ENCODE measurements around the gene PKD2L1. TPM values are rescaled to one million over a fixed set of nuclear protein-coding genes. Genes with fewer than 3 reads are reported as not detected.

PKD2L1 gene
- total RNA-seq, 1 experiment from 2014 or later = not detected

- peaks cover 1% of the 10 kb centered on the region; the same call in 1 of the 2 replicates for H3K36me3 ChIP-seq (ENCODE audit: low read depth, low read length)
- intact Hi-C loops (cut with micrococcal nuclease) = no loop called here
Observed at GRCh38 chr10:100364735-100365391, 34.8 kb upstream of the PKD2L1 start.

GRCh38 chr10:100364175-100364574, 34.1 kb upstream of the PKD2L1 start:
- no TSS peak for BruUV-seq (replicated peaks)
- Histone ChIP-seq H3K4me1 (ENCODE audit: insufficient read depth, low read length) (peaks cover 20% of the 10 kb centered on the region), H3K9ac (ENCODE audit: low read length) (no peak overlapping the region), H3K4me3 (ENCODE audit: low read length) (no peak overlapping the region), H3F3A (ENCODE audit: low read length, unreplicated experiment) (no peaks in the 10 kb centered on the region), H3K27me3 (ENCODE audit: low read length) (no peaks in the 10 kb centered on the region), H3K9me3 (ENCODE audit: low read length) (no peaks in the 10 kb centered on the region), H3K36me3 (ENCODE audit: low read depth, low read length) (peaks cover 8% of the 10 kb centered on the region), H4K20me1 (ENCODE audit: low read length) (no peaks in the 10 kb centered on the region), H2AFZ (ENCODE audit: low read length) (no peak overlapping the region), H3K9me2 (replicated peaks; ENCODE audit: low read length) (no peaks in the 10 kb centered on the region), H3K27ac (ENCODE audit: low read length) (peak overlapping the region; percentile 67), H3K79me2 (ENCODE audit: low read length) (no peaks in the 10 kb centered on the region), H3K4me2 (ENCODE audit: low read length) (0 out of 2 replicates have a peak overlapping the region, but pooled peaks have one; percentile 6)
- ATAC-seq (no peak), DNase-seq (no peak)
- ChIA-PET CTCF (no interaction called here), POLR2A (ENCODE audit: unreplicated experiment) (no interaction called here)
- intact Hi-C loops (cut with micrococcal nuclease) = no loop called here
- no peak for TF ChIP-seq CTCF (conservative IDR thresholded peaks at IDR 0.05; ENCODE audit: low read depth, low read length)
- TF ChIP-seq EZH2 (IDR thresholded peaks at IDR 0.05; ENCODE audit: low read length, unreplicated experiment) = no peak
- no peak for TF ChIP-seq EZH2phosphoT487 (IDR thresholded peaks at IDR 0.05; ENCODE audit: borderline replicate concordance, low read length)

More at GRCh38 chr10:100364735-100365391, 34.8 kb upstream of the PKD2L1 start:
- no peaks in the 10 kb centered on the region for H3K9me3 ChIP-seq (ENCODE audit: low read length)
- no peaks in the 10 kb centered on the region for H3F3A ChIP-seq (ENCODE audit: low read length, unreplicated experiment)
- CTCF ChIA-PET = interaction anchor here (0.6 kb wide), 1 partner anchor 129 kb away, joined by 4 read pairs; no protein-coding TSS in a partner anchor
- no peaks in the 10 kb centered on the region for H3K9me2 ChIP-seq (replicated peaks; ENCODE audit: low read length)
- DNase-seq (peak; percentile 86), ATAC-seq (peak; percentile 91)
- H3K27me3 ChIP-seq (ENCODE audit: low read length) = no peaks in the 10 kb centered on the region
- POLR2A ChIA-PET (ENCODE audit: unreplicated experiment) = interaction anchor here (0.5 kb wide), 1 partner anchor 18 kb away, joined by 3 read pairs; no protein-coding TSS in a partner anchor
- no TSS peak for BruUV-seq (replicated peaks)
- H3K4me1 ChIP-seq (ENCODE audit: insufficient read depth, low read length) = peaks cover 20% of the 10 kb centered on the region
- H3K4me2 ChIP-seq (ENCODE audit: low read length) = peak overlapping the region; percentile 17; the same call in 1 of the 2 replicates
- H3K79me2 ChIP-seq (ENCODE audit: low read length) = no peaks in the 10 kb centered on the region
- no peak overlapping the region for H3K4me3 ChIP-seq (ENCODE audit: low read length)
- peak overlapping the region; percentile 33; the same call in 1 of the 2 replicates for H3K9ac ChIP-seq (ENCODE audit: low read length)
- no peak overlapping the region for H2AFZ ChIP-seq (ENCODE audit: low read length)
- peak overlapping the region; percentile 67 for H3K27ac ChIP-seq (ENCODE audit: low read length)
- no peaks in the 10 kb centered on the region for H4K20me1 ChIP-seq (ENCODE audit: low read length)
- TF ChIP-seq EZH2phosphoT487 (IDR thresholded peaks at IDR 0.05; ENCODE audit: borderline replicate concordance, low read length) (no peak), EZH2 (IDR thresholded peaks at IDR 0.05; ENCODE audit: low read length, unreplicated experiment) (no peak), CTCF (conservative IDR thresholded peaks at IDR 0.05; ENCODE audit: low read depth, low read length) (no peak)
